Measurements from ENCODE around the gene IKZF1.

IKZF1 gene

GRCh38 chr7:50270531-50271018 is 33.9 kb upstream of the IKZF1 start:
- Histone ChIP-seq H3K4me3 (no peak overlapping the region), H3K4me1 (no peaks in the 10 kb centered on the region), H3K36me3 (no peaks in the 10 kb centered on the region), H3K27ac (no peak overlapping the region), H3K27me3 (no peaks in the 10 kb centered on the region), H3K9me3 (no peaks in the 10 kb centered on the region)
- intact Hi-C loops (cut with DNase I; ENCODE audit: low total_unique reads), result no loop called here
- no peak for TF ChIP-seq CTCF (IDR thresholded peaks at IDR 0.05)
- no peak for DNase-seq

GRCh38 chr7:50272808-50273207 is 31.7 kb upstream of the IKZF1 start:
- no peak for TF ChIP-seq CTCF (IDR thresholded peaks at IDR 0.05)
- H3K9me3 ChIP-seq, result no peaks in the 10 kb centered on the region
- DNase-seq, result no peak
- no peak overlapping the region for H3K4me3 ChIP-seq
- no peaks in the 10 kb centered on the region for H3K36me3 ChIP-seq
- no peak overlapping the region for H3K27ac ChIP-seq
- no peaks in the 10 kb centered on the region for H3K27me3 ChIP-seq
- H3K4me1 ChIP-seq, result no peaks in the 10 kb centered on the region
- intact Hi-C loops (cut with DNase I; ENCODE audit: low total_unique reads), result no loop called here

- Histone ChIP-seq H3K9me3 (no peaks in the 10 kb centered on the region), H3K4me3 (no peak overlapping the region), H3K27me3 (no peaks in the 10 kb centered on the region), H3K27ac (no peak overlapping the region), H3K36me3 (no peaks in the 10 kb centered on the region), H3K4me1 (no peaks in the 10 kb centered on the region)
- intact Hi-C loops (cut with DNase I; ENCODE audit: low total_unique reads), result no loop called here
- DNase-seq, result no peak
- no peak for TF ChIP-seq CTCF (IDR thresholded peaks at IDR 0.05)
These were observed 31.2 kb upstream of the IKZF1 start for GRCh38 chr7:50273301-50273700.

DNA sequence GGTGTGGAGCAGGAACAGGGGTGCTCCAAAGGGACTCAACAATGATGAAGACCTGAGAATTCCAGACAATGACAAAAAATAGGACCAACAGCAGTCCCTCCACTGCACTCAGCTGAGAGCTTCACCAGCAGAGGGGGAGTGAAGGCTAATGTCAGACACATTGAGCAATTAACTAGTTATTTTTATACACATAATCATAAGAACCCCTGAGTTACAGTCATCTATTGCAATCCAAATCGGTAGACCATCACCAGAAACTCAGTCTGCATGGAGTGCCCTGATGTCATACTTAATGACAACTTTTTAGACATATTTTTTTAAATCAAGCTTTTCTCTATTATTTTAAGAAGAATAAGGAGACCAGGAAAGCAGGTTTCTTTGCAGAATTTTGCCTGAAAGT is 30.6 kb upstream of the IKZF1 start:
- Histone ChIP-seq H3K4me1 (no peaks in the 10 kb centered on the region), H3K4me3 (no peak overlapping the region), H3K36me3 (no peaks in the 10 kb centered on the region), H3K27ac (no peak overlapping the region), H3K27me3 (no peaks in the 10 kb centered on the region), H3K9me3 (no peaks in the 10 kb centered on the region)
- intact Hi-C loops (cut with DNase I; ENCODE audit: low total_unique reads), result no loop called here
- no peak for DNase-seq
- TF ChIP-seq CTCF (IDR thresholded peaks at IDR 0.05), result no peak

- Histone ChIP-seq H3K36me3 (no peaks in the 10 kb centered on the region), H3K27ac (no peak overlapping the region), H3K9me3 (no peaks in the 10 kb centered on the region), H3K27me3 (no peaks in the 10 kb centered on the region), H3K4me1 (no peaks in the 10 kb centered on the region), H3K4me3 (no peak overlapping the region)
- DNase-seq, result no peak
- TF ChIP-seq CTCF (IDR thresholded peaks at IDR 0.05), result no peak
- intact Hi-C loops (cut with DNase I; ENCODE audit: low total_unique reads), result no loop called here
These were observed 30.2 kb upstream of the IKZF1 start for GRCh38 chr7:50274361-50274760.

- H3K27ac ChIP-seq, result no peak overlapping the region
- no peaks in the 10 kb centered on the region for H3K4me1 ChIP-seq
- no peaks in the 10 kb centered on the region for H3K27me3 ChIP-seq
- no peaks in the 10 kb centered on the region for H3K9me3 ChIP-seq
- no peak overlapping the region for H3K4me3 ChIP-seq
- no peaks in the 10 kb centered on the region for H3K36me3 ChIP-seq
- intact Hi-C loops (cut with DNase I; ENCODE audit: low total_unique reads), result no loop called here
- DNase-seq, result no peak
- TF ChIP-seq CTCF (IDR thresholded peaks at IDR 0.05), result no peak
These were observed 29.1 kb upstream of the IKZF1 start for GRCh38 chr7:50275430-50275829.
